H1 (cell line): ENCODE results near the gene COX5B. TPM values are rescaled to one million over a fixed set of nuclear protein-coding genes. Genes with fewer than 3 reads are reported as not detected.

ENCODE experiments used
- CTCF ChIA-PET: fragments of 300-600 bp; sonication (Branson Sonifier 250); formaldehyde crosslinking; loops from one replicate; lab custom pipeline; 2021; ENCODE audit not compliant: partially characterized antibody; lab: Charles Lee
- POLR2A ChIA-PET: fragments of 300-600 bp; sonication (Branson Sonifier 250); formaldehyde crosslinking; loops from one replicate; lab custom pipeline; 2021; ENCODE audit warnings: inconsistent platforms; ENCODE audit not compliant: partially characterized antibody; lab: Charles Lee
- DNase-seq, 2 experiments: peaks; one replicate each; pipeline versions ENCODE4 v3.0.0 to v3.0.0-alpha.2; 2010 to 2022; ENCODE audit warnings: low spot score in 2 of 2, low read depth in 1 of 2, mixed read lengths in 1 of 2
- FAIRE-seq: peaks from 2 replicates; lab custom pipeline; 2011; peaks lifted over from hg19 to GRCh38; lab: Jason Lieb, UNC
- H2AFZ ChIP-seq: 2 replicates; pipeline ENCODE4 v1.8.1; 2012; ENCODE audit warnings: low read length, inconsistent platforms
- H2AK5ac ChIP-seq: 2 replicates; pipeline ENCODE4 v1.6.1; 2013; ENCODE audit warnings: low read depth, low read length
- H2BK120ac ChIP-seq: replicated peaks from 2 replicates; pipeline ENCODE3; 2013; ENCODE audit warnings: low read depth, low read length, inconsistent platforms
- H2BK12ac ChIP-seq: 2 replicates; pipeline ENCODE4 v1.6.1; 2013; ENCODE audit warnings: low read depth, low read length
- H2BK15ac ChIP-seq: 2 replicates; pipeline ENCODE4 v1.6.1; 2013; ENCODE audit warnings: low read length
- H2BK20ac ChIP-seq: 2 replicates; pipeline ENCODE4 v1.6.1; 2013; ENCODE audit warnings: low read length
- H2BK5ac ChIP-seq: 2 replicates; pipeline ENCODE4 v1.6.1; 2013; ENCODE audit warnings: low read depth, low read length
- H3K14ac ChIP-seq: 2 replicates; pipeline ENCODE4 v1.6.1; 2013; ENCODE audit warnings: inconsistent platforms; ENCODE audit not compliant: insufficient read length
- H3K18ac ChIP-seq: 2 replicates; pipeline ENCODE4 v1.6.1; 2013; ENCODE audit warnings: low read length; ENCODE audit errors: extremely low read depth
- H3K23ac ChIP-seq: 2 replicates; pipeline ENCODE4 v1.6.1; 2013; ENCODE audit warnings: inconsistent platforms; ENCODE audit not compliant: insufficient read length
- H3K23me2 ChIP-seq: 2 replicates; pipeline ENCODE4 v1.6.1; 2013; ENCODE audit warnings: low read depth, low read length
- H3K27ac ChIP-seq: 2 replicates; pipeline ENCODE4 v1.6.1; 2011; ENCODE audit warnings: low read depth, low read length, inconsistent platforms
- H3K27me3 ChIP-seq, 4 experiments: replicated peaks in 1 of 4; 1 replicate in 1 of 4; 2 replicates in 3 of 4; pipeline versions ENCODE4 v1.6.1 to v1.8.1; 2011 to 2013; ENCODE audit warnings: low read length in 3 of 4, mild to moderate bottlenecking in 3 of 4, inconsistent platforms in 2 of 4, mixed read lengths in 2 of 4, moderate library complexity in 1 of 4; ENCODE audit not compliant: control insufficient read depth in 3 of 4, insufficient read depth in 3 of 4; ENCODE audit errors: extremely low read depth in 1 of 4
- H3K36me3 ChIP-seq, 4 experiments: 2 replicates each; pipeline versions ENCODE4 v1.6.1 to v1.8.1; 2011 to 2013; ENCODE audit warnings: mild to moderate bottlenecking in 4 of 4, low read length in 3 of 4, moderate library complexity in 2 of 4, control low read depth in 1 of 4, inconsistent platforms in 1 of 4; ENCODE audit not compliant: insufficient read depth in 4 of 4, control insufficient read depth in 2 of 4
- H3K4ac ChIP-seq: replicated peaks from 2 replicates; pipeline ENCODE3; 2013; ENCODE audit warnings: low read length, low read depth, mixed read lengths, inconsistent platforms; ENCODE audit not compliant: insufficient read length
- H3K4me1 ChIP-seq, 4 experiments: replicated peaks in 1 of 4; 1 replicate in 1 of 4; 2 replicates in 3 of 4; pipeline versions ENCODE4 v1.6.1 to v1.8.1; 2011 to 2013; ENCODE audit warnings: low read length in 3 of 4, inconsistent platforms in 2 of 4, mixed read lengths in 1 of 4; ENCODE audit not compliant: insufficient read depth in 4 of 4, control insufficient read depth in 3 of 4
- H3K4me2 ChIP-seq, 2 experiments: 2 replicates each; pipeline versions ENCODE4 v1.6.1 to v1.8.1; 2011 to 2013; ENCODE audit warnings: low read depth in 2 of 2, low read length in 2 of 2, control low read depth in 1 of 2, inconsistent platforms in 1 of 2, mild to moderate bottlenecking in 1 of 2; ENCODE audit not compliant: insufficient read depth in 1 of 2
- H3K4me3 ChIP-seq, 4 experiments: fragments of 200-600, 300-600 bp in 1 of 4; sonication (generic), shearing (Covaris generic), sonication (Bioruptor Twin) in 1 of 4; 2 replicates each; pipeline versions ENCODE4 v1.5.1 to v1.8.1; 2011 to 2016; ENCODE audit warnings: low read length in 4 of 4, low read depth in 3 of 4, control low read depth in 2 of 4, inconsistent platforms in 2 of 4, mild to moderate bottlenecking in 2 of 4, mixed read lengths in 1 of 4, moderate library complexity in 1 of 4; ENCODE audit not compliant: insufficient read depth in 2 of 4; ENCODE audit errors: extremely low read depth in 1 of 4
- H3K56ac ChIP-seq: replicated peaks from 2 replicates; pipeline ENCODE3; 2013; ENCODE audit warnings: low read depth, mild to moderate bottlenecking, mixed read lengths, low read length, inconsistent platforms; ENCODE audit not compliant: insufficient read length
- H3K79me1 ChIP-seq: 2 replicates; pipeline ENCODE4 v1.6.1; 2013; ENCODE audit warnings: low read depth, low read length, control low read depth
- H3K79me2 ChIP-seq, 2 experiments: 2 replicates each; pipeline versions ENCODE4 v1.6.1 to v1.8.1; 2012 to 2013; ENCODE audit warnings: low read length in 2 of 2, mild to moderate bottlenecking in 2 of 2, inconsistent platforms in 1 of 2; ENCODE audit not compliant: insufficient read depth in 2 of 2, control insufficient read depth in 1 of 2
- H3K9ac ChIP-seq, 4 experiments: replicated peaks in 1 of 4; 1 replicate in 1 of 4; 2 replicates in 3 of 4; pipeline versions ENCODE4 v1.6.1 to v1.8.1; 2011 to 2013; ENCODE audit warnings: low read depth in 3 of 4, low read length in 3 of 4, control low read depth in 2 of 4, mild to moderate bottlenecking in 2 of 4, moderate library complexity in 2 of 4, inconsistent platforms in 1 of 4; ENCODE audit errors: extremely low read depth in 1 of 4
- H3K9me3 ChIP-seq, 2 experiments: 2 replicates each; pipeline versions ENCODE4 v1.6.1 to v1.8.1; 2012 to 2013; ENCODE audit warnings: mild to moderate bottlenecking in 2 of 2, moderate library complexity in 2 of 2, control low read depth in 1 of 2, inconsistent platforms in 1 of 2, low read depth in 1 of 2, low read length in 1 of 2, mixed read lengths in 1 of 2; ENCODE audit not compliant: insufficient read depth in 2 of 2
- H4K20me1 ChIP-seq, 2 experiments: replicated peaks in 1 of 2; 2 replicates each; pipeline versions ENCODE3 to v1.8.1; 2011 to 2013; ENCODE audit warnings: inconsistent platforms in 2 of 2, low read length in 2 of 2, mild to moderate bottlenecking in 1 of 2; ENCODE audit not compliant: insufficient read depth in 2 of 2, control insufficient read depth in 1 of 2
- H4K5ac ChIP-seq: 2 replicates; pipeline ENCODE4 v1.6.1; 2013; ENCODE audit warnings: low read length, low read depth, mixed read lengths, inconsistent platforms; ENCODE audit not compliant: insufficient read length
- H4K8ac ChIP-seq: 2 replicates; pipeline ENCODE4 v1.8.0; 2013; ENCODE audit warnings: mild to moderate bottlenecking, moderate library complexity, low read length, inconsistent platforms; ENCODE audit not compliant: insufficient read depth; ENCODE audit errors: extremely low read depth
- H4K91ac ChIP-seq: replicated peaks from 2 replicates; pipeline ENCODE3; 2013; ENCODE audit warnings: low read length, mixed read lengths, inconsistent platforms; ENCODE audit not compliant: insufficient read length
- EP300 ChIP-seq, 2 experiments: IDR thresholded peaks; 1 replicate in 1 of 2; 2 replicates in 1 of 2; pipeline ENCODE4 v1.6.1; 2011 to 2012; ENCODE audit warnings: low read depth in 2 of 2, low read length in 2 of 2, mild to moderate bottlenecking in 2 of 2, borderline replicate concordance in 1 of 2, inconsistent platforms in 1 of 2, moderate library complexity in 1 of 2
- GTF2F1 ChIP-seq: IDR thresholded peaks from 2 replicates; pipeline ENCODE4 v1.6.1; 2012; ENCODE audit warnings: low read depth, low read length, improper control_type of control experiment, borderline replicate concordance
- USF2 ChIP-seq: IDR thresholded peaks from 2 replicates; pipeline ENCODE4 v1.6.1; 2011; ENCODE audit warnings: low read length, improper control_type of control experiment
- WGBS, 2 experiments: shearing (Covaris generic) in 1 of 2; methylation state at CpG; one replicate each; pipeline versions ENCODE4 v1.1.6 to v1.1.7; 2013 to 2015; ENCODE audit warnings: low lambda C conversion rate in 2 of 2, mixed read lengths in 2 of 2, inconsistent platforms in 1 of 2, low coverage in 1 of 2, missing lambda C conversion rate in 1 of 2; ENCODE audit not compliant: insufficient replicate concordance in 2 of 2, insufficient coverage in 1 of 2, insufficient read length in 1 of 2; ENCODE audit errors: extremely low coverage in 1 of 2, missing lambda C conversion rate in 1 of 2; 5-methylcytosine and 5-hydroxymethylcytosine counted together
- polyA plus RNA-seq, 7 experiments: library from polyadenylated mRNA; depleted of rRNA in 3 of 7; stranded (reverse) in 5 of 7; unstranded in 2 of 7; fragments of >200 nt in 5 of 7; fragments of 200-250 nt in 2 of 7; gene quantifications; 1 replicate in 5 of 7; 2 replicates in 1 of 7; 4 replicates in 1 of 7; pipeline versions ENCODE4 v1.2.1 to v1.2.3, GENCODE V29; 2011 to 2013; ENCODE audit warnings: missing spikeins in 2 of 7, mixed read lengths in 2 of 7
- total RNA-seq: library from RNA; stranded (reverse); fragmentation: NEBNext Ultra II Directional; extraction: Animal tissue kit (Norgen Biotek cat#: 25700); gene quantifications from 2 replicates; pipeline ENCODE4 v1.2.1, GENCODE V29; 2021

COX5B gene
- total and polyA plus RNA-seq, 2 of the 8 experiments (the other 6 are each of a cell fraction or from before 2014, with no cell fraction given), result 233 to 468 TPM

- no peak overlapping the region for H3K9ac ChIP-seq
- no peaks in the 10 kb centered on the region for H3K27me3 ChIP-seq
- FAIRE-seq, result no peak
- no peak overlapping the region for H4K8ac ChIP-seq
- H3K27ac ChIP-seq, result no peak overlapping the region
- no peak overlapping the region for H3K23ac ChIP-seq
- no peak overlapping the region for H2BK12ac ChIP-seq
- 0 out of 4 replicates have a peak, but pooled peaks cover 0 to 5% of the 10 kb centered on the region in 2 experiments for H3K9me3 ChIP-seq
- H3K14ac ChIP-seq, result no peak overlapping the region
- no peak overlapping the region for H2BK15ac ChIP-seq
- no peak overlapping the region for H2AFZ ChIP-seq
- H3K4me3 ChIP-seq, result no peak overlapping the region
- no peak overlapping the region for H2BK20ac ChIP-seq
- no peak overlapping the region for H3K56ac ChIP-seq
- no peak overlapping the region for H3K4ac ChIP-seq
- H3K4me1 ChIP-seq, result no peaks in the 10 kb centered on the region
- peaks cover 1 to 5% of the 10 kb centered on the region in 2 experiments for H4K20me1 ChIP-seq
- ChIA-PET POLR2A (interaction anchor here (4.2 to 8.6 kb wide), 2 partner anchors 8 to 9 kb away, joined by 27 to 102 read pairs; partner anchors contain the start of genes ACTR1B and COX5B), CTCF (interaction anchor here (2.3 to 7.0 kb wide), 2 partner anchors 9 to 42 kb away, joined by 5 to 59 read pairs; partner anchors contain the start of gene ACTR1B)
- no peaks in the 10 kb centered on the region for H3K23me2 ChIP-seq
- no peaks in the 10 kb centered on the region for H3K79me1 ChIP-seq
- H4K91ac ChIP-seq, result no peak overlapping the region
- H4K5ac ChIP-seq, result no peak overlapping the region
- no peak for DNase-seq
- H3K36me3 ChIP-seq, result peaks cover 3 to 32% (median 7%) of the 10 kb centered on the region in 4 experiments; a peak in 5 of 8 replicates
- H3K18ac ChIP-seq, result no peak overlapping the region
- no peak overlapping the region for H2AK5ac ChIP-seq
- 94% methylated on average over 1 of the region's 1 CpG; no CpG with 5 or more reads in 1 of the 2 experiments for WGBS, 2 experiments
- H2BK5ac ChIP-seq, result no peak overlapping the region
- H2BK120ac ChIP-seq, result no peak overlapping the region
- no peaks in the 10 kb centered on the region for H3K79me2 ChIP-seq
- no peak overlapping the region for H3K4me2 ChIP-seq
- no peak for TF ChIP-seq EP300 (IDR thresholded peaks at IDR 0.05; ENCODE audit: borderline replicate concordance in 1 of 2, low read depth in 2 of 2, low read length in 2 of 2)
- no peak for TF ChIP-seq USF2
- TF ChIP-seq GTF2F1, result no peak
Measured at GRCh38 chr2:97653874-97654273, 8.0 kb downstream of the COX5B start.
